HEK293T (cell line): ENCODE measurements around the gene RAPH1.

Experiments
- ARNT ChIP-seq: fragments of 450-650 bp; IDR thresholded peaks from 2 replicates; pipeline ENCODE4 v1.6.1; 2017; ENCODE audit warnings: mild to moderate bottlenecking
- ELF4 ChIP-seq: fragments of 450-650 bp; IDR thresholded peaks from 2 replicates; pipeline ENCODE4 v1.6.1; 2017; ENCODE audit warnings: antibody characterized with exemption
- FOXM1 ChIP-seq: fragments of 450-650 bp; IDR thresholded peaks from 2 replicates; pipeline ENCODE4 v1.6.1; 2017; ENCODE audit warnings: mild to moderate bottlenecking, borderline replicate concordance
- HDGF ChIP-seq: fragments of 450-650 bp; IDR thresholded peaks from 2 replicates; pipeline ENCODE4 v1.6.1; 2017; ENCODE audit warnings: antibody characterized with exemption, borderline replicate concordance
- TF ChIP-seq, protein P1 (sequence below): fragments of 450-650 bp; IDR thresholded peaks from 2 replicates; pipeline ENCODE4 v1.6.1; 2016

DNA sequence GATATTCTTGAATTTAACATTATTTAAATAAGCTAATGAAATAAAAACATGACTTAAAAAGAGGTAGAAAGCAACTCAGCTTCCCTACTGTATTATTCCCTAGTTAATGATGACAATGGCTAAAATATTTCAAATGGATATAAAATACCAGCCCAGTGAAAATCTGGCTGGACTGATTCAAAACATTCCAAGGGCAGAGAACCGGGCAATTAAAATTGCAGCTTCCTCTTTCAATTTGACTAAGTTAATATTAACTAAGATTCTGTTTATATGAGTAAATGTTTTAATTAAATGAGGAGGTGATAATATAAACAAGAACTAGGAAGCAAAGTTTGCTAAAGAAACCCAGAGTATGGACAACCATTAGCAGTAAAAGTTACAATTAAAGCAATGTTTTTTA is 65.6 kb downstream of the RAPH1 start:
- no peak for TF ChIP-seq FOXM1
- TF ChIP-seq ELF4, result no peak
- TF ChIP-seq, protein P1, sequence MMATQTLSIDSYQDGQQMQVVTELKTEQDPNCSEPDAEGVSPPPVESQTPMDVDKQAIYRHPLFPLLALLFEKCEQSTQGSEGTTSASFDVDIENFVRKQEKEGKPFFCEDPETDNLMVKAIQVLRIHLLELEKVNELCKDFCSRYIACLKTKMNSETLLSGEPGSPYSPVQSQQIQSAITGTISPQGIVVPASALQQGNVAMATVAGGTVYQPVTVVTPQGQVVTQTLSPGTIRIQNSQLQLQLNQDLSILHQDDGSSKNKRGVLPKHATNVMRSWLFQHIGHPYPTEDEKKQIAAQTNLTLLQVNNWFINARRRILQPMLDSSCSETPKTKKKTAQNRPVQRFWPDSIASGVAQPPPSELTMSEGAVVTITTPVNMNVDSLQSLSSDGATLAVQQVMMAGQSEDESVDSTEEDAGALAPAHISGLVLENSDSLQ, result no peak
- TF ChIP-seq HDGF, result no peak
- TF ChIP-seq ARNT, result no peak
